A549 (cell line): ENCODE measurements around the gene IPO7.

Experiments
- HDAC2 ChIP-seq: fragments of 200-600 bp; sonication (generic); IDR thresholded peaks from 2 replicates; pipeline ENCODE4 v1.6.1; 2016
- ZFP36 ChIP-seq: fragments of 450-650 bp; IDR thresholded peaks from 2 replicates; pipeline ENCODE4 v1.6.1; 2014; ENCODE audit warnings: borderline replicate concordance; ENCODE audit not compliant: partially characterized antibody

GRCh38 chr11:9470765-9471164, 86.3 kb downstream of the IPO7 start:
- TF ChIP-seq ZFP36 (no peak), HDAC2 (no peak)
